Stimulated activated CD4-positive, alpha-beta T cell treated with anti-CD3 and anti-CD28 coated beads, Interleukin-15, amount 100 ng/mL, for 48 hours (primary cell): ENCODE data around the gene PICK1.
"Not testable (repeated sequence)": the region's sequence is repeated elsewhere in the genome, so short reads cannot be mapped to it uniquely, and the experiment has no call there.

Source experiments
- DNase-seq, 2 donors: peaks; one replicate each; pipeline ENCODE4 v3.0.0-alpha.2; 2020; ENCODE audit warnings: low read depth in 2 of 2

Gene PICK1

DNA sequence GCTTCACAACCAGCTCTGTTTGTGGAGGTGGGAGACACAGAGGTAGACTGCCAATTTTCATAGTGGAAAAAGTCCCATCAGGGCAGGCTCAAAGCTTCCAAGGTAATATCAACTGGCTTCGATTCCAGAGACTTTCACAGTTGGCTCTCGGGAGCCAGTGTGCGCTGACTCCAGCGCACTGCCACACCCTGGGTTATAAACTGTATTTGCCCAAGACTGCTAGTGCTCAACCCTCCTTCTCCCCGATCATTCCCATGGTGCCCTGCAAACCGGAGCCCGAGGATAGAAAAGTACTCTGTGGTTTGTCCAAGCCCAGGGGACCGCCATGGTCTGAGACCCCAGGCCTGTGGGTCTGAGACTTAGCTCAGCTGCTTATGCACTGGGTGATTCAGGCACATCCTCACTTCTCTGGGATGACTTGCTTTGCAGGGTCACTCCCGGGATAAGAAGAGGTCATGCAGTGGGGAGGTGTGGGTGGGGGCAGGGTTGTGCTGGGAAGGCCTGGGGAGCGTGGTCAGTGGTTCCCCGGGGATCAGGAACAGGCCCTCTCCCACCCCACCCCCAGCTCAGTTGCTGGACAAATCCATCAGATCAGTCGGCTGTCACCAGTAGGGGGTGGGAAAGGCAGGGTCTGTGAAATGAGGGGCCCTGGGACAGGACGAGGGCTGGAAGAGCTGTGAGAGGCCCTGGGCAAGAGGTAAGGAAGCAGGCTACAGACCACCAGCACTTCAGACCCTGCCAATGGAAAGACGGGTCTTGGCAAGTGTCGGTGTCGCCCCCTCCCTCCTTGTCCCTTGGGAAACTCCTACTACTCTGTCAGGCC is 26.7 kb upstream of the PICK1 start:
- no peak for DNase-seq

DNA sequence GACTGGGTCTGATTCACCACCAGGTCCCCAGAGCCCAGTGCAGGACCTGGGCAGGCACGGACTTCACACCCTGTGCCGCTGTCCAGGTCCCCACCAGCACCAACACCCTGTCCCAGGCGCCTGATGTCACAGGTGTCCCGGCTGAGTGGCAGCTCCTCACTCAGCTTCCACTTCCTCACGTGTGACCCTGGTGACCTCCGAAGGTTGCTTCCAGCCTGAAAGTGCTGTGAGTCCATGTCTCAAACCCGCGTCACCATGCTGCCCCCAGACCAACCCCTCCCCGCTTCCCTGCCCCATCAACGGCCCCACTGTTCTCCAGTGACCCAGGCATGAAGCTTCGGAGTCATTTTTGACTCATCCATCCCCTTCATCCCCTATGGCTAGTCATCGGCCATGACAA is 25.7 kb upstream of the PICK1 start:
- no peak for DNase-seq

DNA sequence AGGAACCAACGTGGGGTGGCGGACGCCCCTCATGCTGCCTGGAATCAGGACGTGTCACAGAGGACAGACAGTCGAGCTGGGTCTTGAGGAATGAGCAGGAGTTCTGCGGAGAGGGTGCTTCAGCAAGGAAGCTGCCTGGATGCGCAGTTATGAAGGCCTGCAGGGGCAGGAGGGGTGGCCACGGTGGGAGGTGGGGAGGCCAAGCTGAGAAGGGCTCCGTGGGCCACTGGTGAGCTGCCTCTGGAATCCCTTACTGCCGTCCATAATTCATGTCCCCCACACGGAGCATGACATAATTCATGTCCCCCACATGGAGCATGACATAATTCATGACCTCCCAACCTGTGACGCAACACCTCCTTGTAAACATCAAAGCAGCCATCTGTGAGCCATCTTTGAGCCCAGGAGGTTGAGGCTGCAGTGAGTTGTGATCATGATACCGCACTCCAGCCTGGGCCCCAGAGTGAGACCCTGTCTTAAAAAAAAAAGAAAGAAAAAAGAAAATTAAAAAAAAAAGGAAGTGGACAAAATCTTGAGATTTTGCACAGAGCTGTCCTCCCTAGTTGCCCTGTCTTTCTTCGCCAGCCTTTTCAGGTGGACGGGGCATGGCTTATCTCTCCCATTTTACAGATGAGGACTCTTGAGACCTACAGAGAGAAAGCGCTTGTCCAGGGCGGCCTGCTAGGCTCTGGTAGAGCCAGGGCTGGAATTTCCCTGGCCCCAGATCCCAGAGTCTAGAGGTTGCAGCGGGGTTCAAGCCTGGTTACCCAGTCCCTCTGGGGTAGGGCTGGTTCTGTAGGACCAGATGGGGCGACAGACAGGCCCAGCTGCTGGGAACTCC is 24.3 kb upstream of the PICK1 start:
- DNase-seq, result no peak

DNA sequence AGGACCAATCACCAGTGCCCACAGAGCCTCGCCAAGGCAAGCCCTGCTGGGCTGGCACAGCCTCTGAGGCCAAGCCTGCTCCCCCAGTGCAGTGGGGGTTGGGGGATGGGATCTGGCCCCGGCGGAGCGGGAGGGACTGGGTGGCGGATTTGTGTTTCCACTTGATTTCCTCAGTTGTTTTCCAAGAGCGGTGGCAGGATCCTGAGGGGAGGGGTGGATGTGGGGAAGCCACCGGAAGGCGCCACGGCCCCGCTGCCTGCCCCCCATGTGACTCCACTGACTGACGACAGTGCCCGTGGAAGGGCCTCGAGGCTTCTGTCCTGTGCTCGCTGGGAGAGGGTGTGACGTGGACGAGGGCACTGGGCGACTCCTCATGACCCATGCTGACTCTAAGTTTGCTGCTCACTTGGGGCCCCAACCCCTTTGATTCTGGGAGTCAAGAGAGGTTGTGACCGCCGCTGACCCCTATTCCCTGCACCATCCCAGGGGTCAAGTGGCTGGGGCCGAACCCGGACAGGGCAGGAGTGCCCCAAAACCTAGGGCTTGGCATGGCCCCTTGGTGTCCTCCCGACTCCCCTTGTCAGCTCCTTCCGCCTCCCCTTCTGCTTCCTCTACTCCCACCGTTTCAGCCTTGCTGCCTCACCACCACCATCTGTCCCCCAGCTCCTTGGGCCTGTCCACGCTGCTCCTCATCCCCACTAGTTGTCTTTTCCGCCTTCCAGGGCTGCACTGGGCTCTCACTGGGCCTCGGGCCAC is 23.5 kb upstream of the PICK1 start:
- no peak for DNase-seq

- DNase-seq, result no peak
Measured at GRCh38 chr22:38034278-38034882, 22.8 kb upstream of the PICK1 start.

- DNase-seq, result no peak
Measured at GRCh38 chr22:38034884-38035529, 22.2 kb upstream of the PICK1 start.

DNA sequence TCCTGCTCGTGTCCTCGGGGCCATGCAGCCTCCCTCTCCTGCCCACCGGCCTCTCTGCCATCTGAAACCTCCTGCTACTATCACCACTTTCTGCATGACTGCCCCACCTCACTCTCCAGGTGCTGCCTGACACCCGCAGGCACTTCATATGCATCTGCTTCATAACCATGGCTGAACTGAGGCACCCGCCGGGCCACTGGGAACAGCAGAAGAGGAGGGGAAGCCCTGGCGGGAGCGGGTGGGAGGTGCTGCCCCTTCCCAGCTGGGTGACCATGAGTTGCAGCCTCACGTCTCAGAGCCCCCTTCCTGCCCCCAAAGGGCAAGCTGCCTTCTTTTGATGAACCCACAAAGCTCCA is 21.7 kb upstream of the PICK1 start:
- no peak for DNase-seq

- DNase-seq, result no peak
Measured at GRCh38 chr22:38036392-38037062, 20.7 kb upstream of the PICK1 start.

GRCh38 chr22:38037367-38038150 is 19.6 kb upstream of the PICK1 start:
- not testable (repeated sequence) for DNase-seq

GRCh38 chr22:38038426-38038825 is 18.8 kb upstream of the PICK1 start:
- DNase-seq, result no peak

DNA sequence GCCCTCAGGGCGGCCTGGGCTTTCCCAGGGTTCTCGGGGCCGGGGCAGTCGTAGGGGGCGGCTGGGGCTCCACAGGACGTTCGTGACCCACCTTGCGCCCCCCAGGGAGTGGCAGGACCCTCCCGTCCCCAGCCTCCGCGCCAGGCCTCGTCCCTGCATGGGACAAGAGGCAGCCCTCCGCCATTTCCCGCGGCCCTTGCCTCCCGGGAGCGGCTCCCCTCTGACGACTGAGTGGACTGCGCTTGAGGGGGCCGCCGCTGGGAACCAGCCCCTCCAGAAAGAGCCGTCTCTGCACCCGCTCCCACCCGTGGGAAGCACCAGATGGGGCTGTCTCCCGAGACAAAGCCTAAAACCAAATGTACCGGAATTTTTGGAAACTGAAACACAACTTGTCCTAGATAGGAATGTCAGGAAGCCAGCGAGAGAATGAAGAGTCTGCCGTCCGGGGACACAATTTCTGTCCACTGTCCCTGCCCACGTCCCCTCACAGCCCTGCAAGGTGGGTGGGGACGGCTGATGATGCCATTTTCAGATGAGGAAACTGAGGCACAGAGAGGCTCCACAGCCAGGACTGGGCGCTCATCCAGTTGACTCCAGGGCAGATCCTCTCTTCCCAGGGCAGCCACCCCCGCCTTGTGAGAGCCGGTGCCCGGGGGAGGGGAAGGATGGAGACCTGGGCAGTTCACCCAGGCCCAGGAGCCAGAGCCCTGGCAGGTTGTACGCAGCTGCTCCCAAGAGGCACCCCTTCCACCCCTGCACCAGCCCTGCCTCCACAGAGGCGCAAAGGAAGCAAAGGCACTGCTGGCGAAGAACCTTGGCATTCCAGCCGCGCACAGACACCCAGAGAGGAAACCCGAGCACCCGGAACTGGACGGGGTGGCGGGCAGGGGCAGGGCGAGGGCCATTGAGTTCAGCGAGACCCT is 18.1 kb upstream of the PICK1 start:
- DNase-seq, result no peak

DNA sequence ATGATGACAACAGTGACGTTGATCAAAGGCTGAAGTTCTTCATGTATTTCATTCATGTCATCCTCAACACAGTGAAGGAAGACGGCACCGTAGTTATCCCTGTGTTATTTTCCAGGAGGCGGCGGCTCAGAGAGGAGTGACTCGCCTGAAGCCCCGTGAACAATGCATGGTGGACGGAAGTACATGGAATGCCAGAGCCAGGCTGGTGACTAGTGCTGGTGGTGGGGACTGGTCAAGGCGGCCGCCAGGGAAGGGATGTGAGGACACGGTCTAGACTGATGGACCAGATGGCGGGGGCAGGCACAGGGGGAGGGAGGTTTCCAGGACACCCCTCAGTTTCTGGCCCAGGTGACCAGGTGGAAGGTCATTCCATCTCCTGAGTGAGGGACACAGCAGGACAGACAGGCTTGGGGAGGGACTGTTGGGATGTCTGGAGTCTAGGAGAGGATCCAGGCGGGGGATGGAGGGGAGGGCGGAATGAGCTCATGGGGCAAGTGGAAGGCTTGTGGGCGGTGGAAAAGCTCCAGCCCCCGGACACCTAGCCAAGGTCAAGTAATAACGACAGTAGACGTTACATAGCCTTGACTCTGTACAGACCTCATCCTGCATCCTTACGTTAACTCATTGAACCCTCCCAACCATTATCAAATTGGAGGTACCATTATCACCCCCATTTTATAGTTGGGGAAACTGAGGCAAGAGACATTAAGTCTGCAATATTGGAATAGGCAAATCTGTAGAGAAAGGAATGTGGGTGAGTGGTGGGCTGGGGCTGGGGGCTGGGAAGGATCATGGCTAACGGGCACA is 16.0 kb upstream of the PICK1 start:
- no peak for DNase-seq

DNA sequence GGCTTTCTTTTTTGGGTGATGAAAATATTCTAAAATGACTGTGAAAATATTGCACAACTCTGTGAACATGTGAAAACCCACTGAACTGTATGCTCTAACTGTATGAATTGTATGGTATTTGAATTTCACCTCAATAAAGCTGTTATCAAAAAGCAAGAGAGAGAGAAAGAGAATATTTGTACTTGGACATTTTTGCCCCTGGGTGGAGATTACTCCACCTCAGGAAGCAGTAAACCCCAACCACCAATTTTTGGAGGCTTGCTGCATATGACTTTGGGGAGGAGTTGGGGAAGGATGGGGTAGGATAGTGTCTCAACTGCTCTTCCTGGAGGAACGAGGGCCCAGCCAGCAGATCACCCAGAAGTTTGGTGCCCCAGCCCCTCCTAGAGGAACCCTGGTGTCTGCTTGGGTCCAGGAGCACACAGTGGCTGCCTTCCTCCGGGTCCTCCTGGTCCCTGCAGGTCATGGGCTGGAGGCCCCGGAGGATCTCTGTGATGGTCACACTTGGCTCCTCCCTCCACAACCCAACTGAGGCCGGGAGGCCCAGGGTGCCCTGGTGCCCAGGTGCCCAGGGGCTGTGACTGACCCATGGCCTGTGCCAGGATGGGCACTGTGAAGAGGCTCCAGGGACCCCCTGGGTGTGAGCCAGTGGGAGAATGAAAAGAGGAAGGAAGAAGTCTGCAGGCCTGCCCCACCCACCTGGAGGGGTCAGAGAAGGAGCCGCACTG is 15.3 kb upstream of the PICK1 start:
- no peak for DNase-seq

- no peak for DNase-seq
Measured at GRCh38 chr22:38042488-38042790, 14.8 kb upstream of the PICK1 start.

GRCh38 chr22:38043151-38044039 is 13.8 kb upstream of the PICK1 start:
- DNase-seq, result no peak

- no peak for DNase-seq
Measured at GRCh38 chr22:38046070-38046748, 11.0 kb upstream of the PICK1 start.
